NT2/D1 (cell line): ENCODE results near the gene PLSCR4.
"Not testable (repeated sequence)": the region's sequence is repeated elsewhere in the genome, so short reads cannot be mapped to it uniquely, and the experiment has no call there.

Experiments used
- DNase-seq: peaks from one replicate; pipeline ENCODE4 v3.0.0-alpha.2; 2011; ENCODE audit warnings: low read depth, low spot score
- H3K27me3 ChIP-seq: 2 replicates; pipeline ENCODE4 v1.6.0; 2011; ENCODE audit warnings: mild to moderate bottlenecking; ENCODE audit not compliant: insufficient read length, insufficient read depth
- H3K36me3 ChIP-seq: 2 replicates; pipeline ENCODE4 v1.6.1; 2011; ENCODE audit warnings: mild to moderate bottlenecking, low read length, mixed read lengths; ENCODE audit not compliant: insufficient read depth, insufficient read length
- H3K4me1 ChIP-seq: 2 replicates; pipeline ENCODE4 v1.5.1; 2011; ENCODE audit not compliant: insufficient read depth, insufficient read length
- H3K4me3 ChIP-seq: 2 replicates; pipeline ENCODE4 v1.5.1; 2011; ENCODE audit warnings: low read depth; ENCODE audit not compliant: insufficient read length
- H3K9ac ChIP-seq: 2 replicates; pipeline ENCODE4 v1.6.0; 2011; ENCODE audit warnings: low read depth; ENCODE audit not compliant: insufficient read length
- H3K9me3 ChIP-seq: 2 replicates; pipeline ENCODE4 v1.5.1; 2011; ENCODE audit warnings: mild to moderate bottlenecking, low read length; ENCODE audit not compliant: insufficient read depth
- SUZ12 ChIP-seq: IDR thresholded peaks from 2 replicates; pipeline ENCODE4 v1.6.1; 2011; ENCODE audit not compliant: insufficient read length, insufficient read depth; ENCODE audit errors: extremely low read depth
- YY1 ChIP-seq: IDR thresholded peaks from 2 replicates; pipeline ENCODE4 v1.6.1; 2011; ENCODE audit not compliant: insufficient read length, insufficient read depth
- ZNF274 ChIP-seq: IDR thresholded peaks from 2 replicates; pipeline ENCODE4 v1.6.1; 2011; ENCODE audit warnings: mild to moderate bottlenecking, low read depth, low read length

PLSCR4 gene

GRCh38 chr3:146259880-146260589, 9.1 kb upstream of the PLSCR4 start:
- Histone ChIP-seq H3K27me3 (no peaks in the 10 kb centered on the region), H3K9me3 (peaks cover 23% of the 10 kb centered on the region), H3K9ac (no peak overlapping the region), H3K4me1 (peaks cover 12% of the 10 kb centered on the region), H3K36me3 (no peaks in the 10 kb centered on the region), H3K4me3 (no peak overlapping the region)
- DNase-seq, result no peak
- TF ChIP-seq SUZ12 (no peak), YY1 (no peak), ZNF274 (no peak)

- DNase-seq, result peak; percentile 79
- TF ChIP-seq SUZ12 (no peak), YY1 (no peak), ZNF274 (no peak)
- Histone ChIP-seq H3K4me1 (peaks cover 12% of the 10 kb centered on the region), H3K4me3 (no peak overlapping the region), H3K36me3 (no peaks in the 10 kb centered on the region), H3K9me3 (peaks cover 43% of the 10 kb centered on the region), H3K27me3 (no peaks in the 10 kb centered on the region), H3K9ac (no peak overlapping the region)
Measured at GRCh38 chr3:146256851-146257486, 6.1 kb upstream of the PLSCR4 start.

- H3K9ac ChIP-seq, DNase-seq, H3K4me3 ChIP-seq, H3K4me1 ChIP-seq, H3K36me3 ChIP-seq: not testable (repeated sequence)
- peaks cover 11% of the 10 kb centered on the region for H3K27me3 ChIP-seq
- H3K9me3 ChIP-seq, result peaks cover 34% of the 10 kb centered on the region
Measured at GRCh38 chr3:146252445-146252844, 1.5 kb upstream of the PLSCR4 start.

GRCh38 chr3:146249921-146250320, 984 bp downstream of the PLSCR4 start:
- Histone ChIP-seq H3K4me3 (no peak overlapping the region), H3K9me3 (peaks cover 22% of the 10 kb centered on the region), H3K9ac (peak overlapping the region; percentile 82), H3K4me1 (no peaks in the 10 kb centered on the region), H3K27me3 (peaks cover 11% of the 10 kb centered on the region), H3K36me3 (no peaks in the 10 kb centered on the region)
- TF ChIP-seq SUZ12 (no peak), ZNF274 (no peak), YY1 (no peak)
- no peak for DNase-seq

- peaks cover 11% of the 10 kb centered on the region for H3K27me3 ChIP-seq
- H3K9ac ChIP-seq, result no peak overlapping the region
- no peak for DNase-seq
- H3K36me3 ChIP-seq, result no peaks in the 10 kb centered on the region
- no peak for TF ChIP-seq ZNF274
- no peak for TF ChIP-seq YY1
- no peaks in the 10 kb centered on the region for H3K4me1 ChIP-seq
- no peak overlapping the region for H3K4me3 ChIP-seq
- H3K9me3 ChIP-seq, result peaks cover 12% of the 10 kb centered on the region
Measured at GRCh38 chr3:146247911-146248310, 3.0 kb downstream of the PLSCR4 start.

- Histone ChIP-seq H3K4me3 (no peak overlapping the region), H3K9me3 (0 out of 2 replicates have a peak, but pooled peaks cover 4% of the 10 kb centered on the region)
Measured at GRCh38 chr3:146246526-146246925, 4.4 kb downstream of the PLSCR4 start.

GRCh38 chr3:146243559-146243958, 7.3 kb downstream of the PLSCR4 start:
- DNase-seq, result no peak
- Histone ChIP-seq H3K27me3 (no peaks in the 10 kb centered on the region), H3K4me3 (no peak overlapping the region), H3K36me3 (no peaks in the 10 kb centered on the region), H3K9me3 (0 out of 2 replicates have a peak, but pooled peaks cover 4% of the 10 kb centered on the region), H3K4me1 (no peaks in the 10 kb centered on the region), H3K9ac (no peak overlapping the region)
- TF ChIP-seq YY1 (no peak), SUZ12 (no peak), ZNF274 (no peak)

More at GRCh38 chr3:146246526-146246925, 4.4 kb downstream of the PLSCR4 start:
- no peaks in the 10 kb centered on the region for H3K36me3 ChIP-seq
- DNase-seq, result no peak
- H3K9ac ChIP-seq, result no peak overlapping the region
- no peak for TF ChIP-seq ZNF274
- no peaks in the 10 kb centered on the region for H3K4me1 ChIP-seq
- H3K27me3 ChIP-seq, result peaks cover 11% of the 10 kb centered on the region
